K562 (cell line): ENCODE results near the gene ART4. TPM values are rescaled to one million over a fixed set of nuclear protein-coding genes. Genes with fewer than 3 reads are reported as not detected.

Experiments used
- ATAC-seq: fragments of 200-7000 bp; cut with Tn5 transposase; 3 replicates; pipeline ENCODE4 v1.9.1; 2020; ENCODE audit warnings: moderate library complexity
- BruUV-seq: library from RNA; stranded (reverse); fragments of 400-500 nt; replicated peaks from 2 replicates; lab custom pipeline; 2021; lab: Mats Ljungman, UMichigan
- CTCF ChIA-PET: fragments of 300-600 bp; formaldehyde crosslinking; extraction: SDS; loops from one replicate; lab custom pipeline; 2021; ENCODE audit warnings: low intra/inter-chr PET ratio; lab: Yijun Ruan, JAX
- POLR2A ChIA-PET: fragments of 300-600, 350-650 bp; sonication (Branson Sonifier 250); formaldehyde crosslinking; extraction: SDS; loops from one replicate; lab custom pipeline; 2021; ENCODE audit warnings: antibody characterized with exemption, inconsistent platforms; lab: Yijun Ruan, JAX
- DNase-seq, 4 experiments: peaks; one replicate each; pipeline versions ENCODE4 v3.0.0 to v3.0.0-alpha.2; 2011 to 2018; ENCODE audit warnings: low spot score in 3 of 4, mixed read lengths in 3 of 4; ENCODE audit errors: extremely low read depth in 1 of 4
- FAIRE-seq: peaks from 2 replicates; lab custom pipeline; 2011; peaks lifted over from hg19 to GRCh38; lab: Jason Lieb, UNC
- H2AFZ ChIP-seq: 2 replicates; pipeline ENCODE4 v1.6.0; 2011; ENCODE audit warnings: low read depth, low read length, control low read depth, inconsistent platforms
- H3K27ac ChIP-seq: fragments of 200-600 bp; 3 replicates; pipeline ENCODE4 v1.8.0; 2011; ENCODE audit warnings: low read depth, mild to moderate bottlenecking, control low read depth, inconsistent platforms, low read length, moderate library complexity, mixed read lengths; ENCODE audit errors: extremely low read depth
- H3K27me3 ChIP-seq, 2 experiments: fragments of 300-600 bp in 1 of 2; 2 replicates in 1 of 2; 3 replicates in 1 of 2; pipeline versions ENCODE4 v1.6.0 to v1.8.0; 2011; ENCODE audit warnings: inconsistent platforms in 2 of 2, low read length in 2 of 2, mild to moderate bottlenecking in 1 of 2, mixed read lengths in 1 of 2, moderate library complexity in 1 of 2; ENCODE audit not compliant: control insufficient read depth in 2 of 2, insufficient read depth in 2 of 2
- H3K36me3 ChIP-seq: fragments of 300-600 bp; 3 replicates; pipeline ENCODE4 v1.8.0; 2011; ENCODE audit warnings: mild to moderate bottlenecking, low read length, inconsistent platforms; ENCODE audit not compliant: control insufficient read depth, insufficient read depth
- H3K4me1 ChIP-seq, 2 experiments: fragments of 200-600 bp in 1 of 2; replicated peaks in 1 of 2; 2 replicates in 1 of 2; 3 replicates in 1 of 2; pipeline versions ENCODE4 v1.5.1 to v1.8.0; 2011; ENCODE audit warnings: inconsistent platforms in 2 of 2, low read length in 2 of 2, mild to moderate bottlenecking in 1 of 2, mixed read lengths in 1 of 2, moderate library complexity in 1 of 2; ENCODE audit not compliant: control insufficient read depth in 2 of 2, insufficient read depth in 2 of 2
- H3K4me2 ChIP-seq: 2 replicates; pipeline ENCODE4 v1.6.1; 2011; ENCODE audit warnings: low read length, control low read depth, inconsistent platforms, mixed read lengths; ENCODE audit not compliant: insufficient read depth
- H3K4me3 ChIP-seq: fragments of 200-600 bp; sonication (generic), shearing (Covaris generic); 2 replicates; pipeline ENCODE4 v1.5.1; 2016; ENCODE audit warnings: control low read depth, inconsistent platforms
- H3K79me2 ChIP-seq: fragments of 200-600 bp; 3 replicates; pipeline ENCODE4 v1.8.0; 2011; ENCODE audit warnings: low read length, inconsistent platforms; ENCODE audit not compliant: control insufficient read depth, insufficient read depth
- H3K9ac ChIP-seq, 2 experiments: 2 replicates each; pipeline versions ENCODE4 v1.6.0 to v1.6.1; 2011; ENCODE audit warnings: low read depth in 2 of 2, low read length in 2 of 2, control low read depth in 1 of 2, inconsistent platforms in 1 of 2, mild to moderate bottlenecking in 1 of 2, mixed read lengths in 1 of 2; ENCODE audit not compliant: insufficient read depth in 1 of 2
- H3K9me1 ChIP-seq: one replicate; pipeline ENCODE4 v1.6.0; 2011; ENCODE audit warnings: inconsistent platforms, mild to moderate bottlenecking, low read length, moderate library complexity; ENCODE audit not compliant: control insufficient read depth, insufficient read depth
- H3K9me3 ChIP-seq: replicated peaks from 2 replicates; pipeline ENCODE4 v1.5.1; 2011; ENCODE audit warnings: low read depth, low read length, inconsistent platforms; ENCODE audit not compliant: control insufficient read depth, insufficient read depth
- H4K20me1 ChIP-seq: replicated peaks from 2 replicates; pipeline ENCODE4 v1.6.1; 2011; ENCODE audit warnings: low read length, inconsistent platforms, mixed read lengths; ENCODE audit not compliant: control insufficient read depth, insufficient read depth
- ESRRA ChIP-seq: fragments of 450-650 bp; IDR thresholded peaks from 2 replicates; pipeline ENCODE4 v1.6.1; 2014; ENCODE audit warnings: low read depth, mild to moderate bottlenecking, moderate library complexity, borderline replicate concordance
- FOS ChIP-seq: IDR thresholded peaks from 3 replicates; pipeline ENCODE4 v1.6.1; 2011; ENCODE audit not compliant: insufficient read length; ENCODE audit errors: extremely low read depth
- NFYB ChIP-seq: IDR thresholded peaks from 2 replicates; pipeline ENCODE4 v1.6.1; 2011; ENCODE audit warnings: mild to moderate bottlenecking, moderate library complexity; ENCODE audit not compliant: insufficient read length; ENCODE audit errors: extremely low read depth
- RFX5 ChIP-seq: IDR thresholded peaks from 2 replicates; pipeline ENCODE4 v1.6.1; 2011; ENCODE audit warnings: low read depth, mild to moderate bottlenecking, improper control_type of control experiment, low read length
- TEAD1 ChIP-seq, 2 experiments: fragments of 450-650 bp in 1 of 2; sonication (generic) in 1 of 2; formaldehyde crosslinking; IDR thresholded peaks; 2 replicates each; pipeline versions ENCODE4 v1.4.0 to v1.8.0; 2020 to 2022; ENCODE audit warnings: mild to moderate bottlenecking in 2 of 2, missing genetic modification reagents in 1 of 2
- THRAP3 ChIP-seq: fragments of 450-650 bp; IDR thresholded peaks from 2 replicates; pipeline ENCODE4 v1.6.1; 2016; ENCODE audit warnings: mild to moderate bottlenecking, inconsistent platforms, borderline replicate concordance
- ZNF551 ChIP-seq: fragments of 250-450 bp; sonication (Bioruptor Pico); IDR thresholded peaks from 2 replicates; pipeline ENCODE4 v1.5.0; 2021; ENCODE audit warnings: mild to moderate bottlenecking, moderate library complexity
- in situ Hi-C: fragments of 300-500 bp; cut with MboI; formaldehyde crosslinking; loops from 4 replicates; pipeline ENCODE4 v1.15.0; 2018; ENCODE audit warnings: inconsistent platforms, mixed read lengths
- intact Hi-C: fragments of 100-400 bp; cut with micrococcal nuclease; formaldehyde crosslinking; loops from 2 replicates; pipeline ENCODE4 v1.14.2; 2022
- polyA plus RNA-seq, 8 experiments: library from polyadenylated mRNA; depleted of rRNA in 4 of 8; stranded (reverse) in 5 of 8; unstranded in 3 of 8; fragments of >200 nt; fragmentation: Nextera tagmentation in 2 of 8; fragmentation: Illumina TruSeq in 1 of 8; extraction: Ambion mirVana in 2 of 8; extraction: Trizol in 1 of 8; gene quantifications; 2 replicates each; pipeline versions ENCODE4 v1.2.1 to v1.2.3, GENCODE V29; 2011 to 2014; ENCODE audit warnings: inconsistent platforms in 1 of 8, missing spikeins in 1 of 8
- total RNA-seq, 7 experiments: library from RNA; depleted of rRNA in 6 of 7; stranded (reverse); fragments of >200 nt in 6 of 7; fragmentation: Illumina TruSeq in 2 of 7; extraction: Trizol in 2 of 7; gene quantifications; 2 replicates each; pipeline versions ENCODE4 v1.2.1 to v1.2.3, GENCODE V29; 2011 to 2021; ENCODE audit warnings: low replicate concordance in 1 of 7
- TF ChIP-seq, protein P1 (sequence below): fragments of 250-450 bp; sonication (Bioruptor Pico); IDR thresholded peaks from 2 replicates; pipeline ENCODE4 v1.4.0; 2020

Gene ART4
- total and polyA plus RNA-seq, 9 of the 15 experiments (the other 6 are each of a cell fraction or from before 2014, with no cell fraction given): 0.07 TPM; not detected in 8

- H3K9me1 ChIP-seq: no peaks in the 10 kb centered on the region
- no peak overlapping the region for H3K27ac ChIP-seq
- no peaks in the 10 kb centered on the region for H3K4me1 ChIP-seq
- H2AFZ ChIP-seq: no peak overlapping the region
- no peaks in the 10 kb centered on the region for H3K27me3 ChIP-seq
- POLR2A ChIA-PET: interaction anchor here (0.6 kb wide), 1 partner anchor 15 kb away, joined by 3 read pairs; the partner anchor contains the start of gene ART4
- in situ Hi-C loops (no loop called here), intact Hi-C loops (no loop called here)
- no peaks in the 10 kb centered on the region for H3K9me3 ChIP-seq
- no peaks in the 10 kb centered on the region for H3K36me3 ChIP-seq
- BruUV-seq: no TSS peak
- no peaks in the 10 kb centered on the region for H4K20me1 ChIP-seq
- TF ChIP-seq TEAD1 (CRISPR knock-in tag; IDR thresholded peaks at IDR 0.05) (no peak), ZNF551 (CRISPR knock-in tag) (no peak), THRAP3 (no peak), FOS (no peak), ESRRA (no peak), RFX5 (peak; percentile 71), NFYB (peak; percentile 14)
- TF ChIP-seq, protein P1, sequence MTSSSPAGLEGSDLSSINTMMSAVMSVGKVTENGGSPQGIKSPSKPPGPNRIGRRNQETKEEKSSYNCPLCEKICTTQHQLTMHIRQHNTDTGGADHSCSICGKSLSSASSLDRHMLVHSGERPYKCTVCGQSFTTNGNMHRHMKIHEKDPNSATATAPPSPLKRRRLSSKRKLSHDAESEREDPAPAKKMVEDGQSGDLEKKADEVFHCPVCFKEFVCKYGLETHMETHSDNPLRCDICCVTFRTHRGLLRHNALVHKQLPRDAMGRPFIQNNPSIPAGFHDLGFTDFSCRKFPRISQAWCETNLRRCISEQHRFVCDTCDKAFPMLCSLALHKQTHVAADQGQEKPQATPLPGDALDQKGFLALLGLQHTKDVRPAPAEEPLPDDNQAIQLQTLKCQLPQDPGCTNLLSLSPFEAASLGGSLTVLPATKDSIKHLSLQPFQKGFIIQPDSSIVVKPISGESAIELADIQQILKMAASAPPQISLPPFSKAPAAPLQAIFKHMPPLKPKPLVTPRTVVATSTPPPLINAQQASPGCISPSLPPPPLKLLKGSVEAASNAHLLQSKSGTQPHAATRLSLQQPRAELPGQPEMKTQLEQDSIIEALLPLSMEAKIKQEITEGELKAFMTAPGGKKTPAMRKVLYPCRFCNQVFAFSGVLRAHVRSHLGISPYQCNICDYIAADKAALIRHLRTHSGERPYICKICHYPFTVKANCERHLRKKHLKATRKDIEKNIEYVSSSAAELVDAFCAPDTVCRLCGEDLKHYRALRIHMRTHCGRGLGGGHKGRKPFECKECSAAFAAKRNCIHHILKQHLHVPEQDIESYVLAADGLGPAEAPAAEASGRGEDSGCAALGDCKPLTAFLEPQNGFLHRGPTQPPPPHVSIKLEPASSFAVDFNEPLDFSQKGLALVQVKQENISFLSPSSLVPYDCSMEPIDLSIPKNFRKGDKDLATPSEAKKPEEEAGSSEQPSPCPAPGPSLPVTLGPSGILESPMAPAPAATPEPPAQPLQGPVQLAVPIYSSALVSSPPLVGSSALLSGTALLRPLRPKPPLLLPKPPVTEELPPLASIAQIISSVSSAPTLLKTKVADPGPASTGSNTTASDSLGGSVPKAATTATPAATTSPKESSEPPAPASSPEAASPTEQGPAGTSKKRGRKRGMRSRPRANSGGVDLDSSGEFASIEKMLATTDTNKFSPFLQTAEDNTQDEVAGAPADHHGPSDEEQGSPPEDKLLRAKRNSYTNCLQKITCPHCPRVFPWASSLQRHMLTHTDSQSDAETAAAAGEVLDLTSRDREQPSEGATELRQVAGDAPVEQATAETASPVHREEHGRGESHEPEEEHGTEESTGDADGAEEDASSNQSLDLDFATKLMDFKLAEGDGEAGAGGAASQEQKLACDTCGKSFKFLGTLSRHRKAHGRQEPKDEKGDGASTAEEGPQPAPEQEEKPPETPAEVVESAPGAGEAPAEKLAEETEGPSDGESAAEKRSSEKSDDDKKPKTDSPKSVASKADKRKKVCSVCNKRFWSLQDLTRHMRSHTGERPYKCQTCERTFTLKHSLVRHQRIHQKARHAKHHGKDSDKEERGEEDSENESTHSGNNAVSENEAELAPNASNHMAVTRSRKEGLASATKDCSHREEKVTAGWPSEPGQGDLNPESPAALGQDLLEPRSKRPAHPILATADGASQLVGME (CRISPR knock-in tag): no peak
- H3K79me2 ChIP-seq: no peaks in the 10 kb centered on the region
- no peak overlapping the region for H3K9ac ChIP-seq
- FAIRE-seq (no peak), ATAC-seq (no peak), DNase-seq (peak in 1 of 4 experiments; percentile 11)
- CTCF ChIA-PET: no interaction called here
- no peak overlapping the region for H3K4me3 ChIP-seq
- no peak overlapping the region for H3K4me2 ChIP-seq
Observed at GRCh38 chr12:14828892-14829291, 14.4 kb downstream of the ART4 start.
